ENCODE measurements around the gene EDARADD. TPM values are rescaled to one million over a fixed set of nuclear protein-coding genes. Genes with fewer than 3 reads are reported as not detected.

EDARADD gene
- total RNA-seq, 1 donor from 2014 or later, result 12.3 TPM

GRCh38 chr1:236524142-236524894, 130.2 kb downstream of the EDARADD start:
- no peaks in the 10 kb centered on the region for H3K27me3 Mint-ChIP-seq
- TF ChIP-seq CTCF (IDR thresholded peaks at IDR 0.05; ENCODE audit: unreplicated experiment), result no peak
- peaks cover 9% of the 10 kb centered on the region for H3K36me3 Mint-ChIP-seq (ENCODE audit: insufficient read depth)
- H3K4me3 Mint-ChIP-seq (ENCODE audit: low read depth), result peak overlapping the region; percentile 89
- peak overlapping the region; percentile 95 for H3K27ac Mint-ChIP-seq
- H3K9me3 Mint-ChIP-seq (ENCODE audit: low read depth), result no peaks in the 10 kb centered on the region
- peaks cover 17% of the 10 kb centered on the region for H3K4me1 Mint-ChIP-seq (ENCODE audit: low read depth)
- DNase-seq (ENCODE audit: low spot score, unreplicated experiment), result no peak

- Mint-ChIP-seq H3K4me1 (ENCODE audit: low read depth) (peaks cover 17% of the 10 kb centered on the region), H3K27me3 (no peaks in the 10 kb centered on the region), H3K9me3 (ENCODE audit: low read depth) (no peaks in the 10 kb centered on the region), H3K4me3 (ENCODE audit: low read depth) (peak overlapping the region; percentile 89), H3K27ac (peak overlapping the region; percentile 95), H3K36me3 (ENCODE audit: insufficient read depth) (peaks cover 9% of the 10 kb centered on the region)
- no peak for DNase-seq (ENCODE audit: low spot score, unreplicated experiment)
- TF ChIP-seq CTCF (IDR thresholded peaks at IDR 0.05; ENCODE audit: unreplicated experiment), result no peak
These were observed 130.8 kb downstream of the EDARADD start for GRCh38 chr1:236524895-236525184.

- DNase-seq (ENCODE audit: low spot score, unreplicated experiment), result no peak
- H3K4me1 Mint-ChIP-seq (ENCODE audit: low read depth), result peaks cover 17% of the 10 kb centered on the region
- H3K27ac Mint-ChIP-seq, result no peak overlapping the region
- peaks cover 9% of the 10 kb centered on the region for H3K36me3 Mint-ChIP-seq (ENCODE audit: insufficient read depth)
- H3K9me3 Mint-ChIP-seq (ENCODE audit: low read depth), result no peaks in the 10 kb centered on the region
- no peak for TF ChIP-seq CTCF (IDR thresholded peaks at IDR 0.05; ENCODE audit: unreplicated experiment)
- no peak overlapping the region for H3K4me3 Mint-ChIP-seq (ENCODE audit: low read depth)
- no peaks in the 10 kb centered on the region for H3K27me3 Mint-ChIP-seq
These were observed 132.0 kb downstream of the EDARADD start for GRCh38 chr1:236526079-236526478.

- DNase-seq (ENCODE audit: low spot score, unreplicated experiment), result no peak
- TF ChIP-seq CTCF (IDR thresholded peaks at IDR 0.05; ENCODE audit: unreplicated experiment), result no peak
- Mint-ChIP-seq H3K36me3 (ENCODE audit: insufficient read depth) (peaks cover 12% of the 10 kb centered on the region), H3K4me1 (ENCODE audit: low read depth) (peaks cover 5% of the 10 kb centered on the region), H3K4me3 (ENCODE audit: low read depth) (no peak overlapping the region), H3K27ac (no peak overlapping the region), H3K27me3 (no peaks in the 10 kb centered on the region), H3K9me3 (ENCODE audit: low read depth) (no peaks in the 10 kb centered on the region)
These were observed 136.2 kb downstream of the EDARADD start for GRCh38 chr1:236530286-236530685.

GRCh38 chr1:236530959-236531358, 136.9 kb downstream of the EDARADD start:
- H3K27ac Mint-ChIP-seq, result no peak overlapping the region
- TF ChIP-seq CTCF (IDR thresholded peaks at IDR 0.05; ENCODE audit: unreplicated experiment), result no peak
- no peak for DNase-seq (ENCODE audit: low spot score, unreplicated experiment)
- H3K4me3 Mint-ChIP-seq (ENCODE audit: low read depth), result no peak overlapping the region
- H3K9me3 Mint-ChIP-seq (ENCODE audit: low read depth), result no peaks in the 10 kb centered on the region
- H3K36me3 Mint-ChIP-seq (ENCODE audit: insufficient read depth), result peaks cover 11% of the 10 kb centered on the region
- H3K4me1 Mint-ChIP-seq (ENCODE audit: low read depth), result peaks cover 5% of the 10 kb centered on the region
- no peaks in the 10 kb centered on the region for H3K27me3 Mint-ChIP-seq
